Activated CD8-positive, alpha-beta memory T cell treated with anti-CD3 and anti-CD28 coated beads, Interleukin-2, amount 10 ng/mL, durations not matched to agents 7 days and 5 days (primary cell): ENCODE results near the gene PRSS48. TPM values are rescaled to one million over a fixed set of nuclear protein-coding genes. Genes with fewer than 3 reads are reported as not detected.
"Not testable (repeated sequence)": the region's sequence is repeated elsewhere in the genome, so short reads cannot be mapped to it uniquely, and the experiment has no call there.

ENCODE experiments used
- ATAC-seq: fragments of 150-1000 bp; cut with Tn5 transposase; one replicate; pipeline ENCODE4 v1.10.0; 2021; ENCODE audit warnings: moderate library complexity
- CTCF ChIA-PET: fragments of 350-600 bp; sonication (Branson Sonifier 250); formaldehyde crosslinking; loops from one replicate; lab custom pipeline; 2021; ENCODE audit warnings: antibody characterized with exemption; lab: Charles Lee
- DNase-seq: peaks from one replicate; pipeline ENCODE4 v3.0.0-alpha.2; 2020
- H3K27ac Mint-ChIP-seq: one replicate; pipeline ENCODE4 v1.8.0; 2021; ENCODE audit warnings: mild to moderate bottlenecking, mixed read lengths
- H3K27me3 Mint-ChIP-seq: one replicate; pipeline ENCODE4 v1.8.0; 2021; ENCODE audit warnings: mixed read lengths
- H3K36me3 Mint-ChIP-seq: one replicate; pipeline ENCODE4 v1.8.0; 2021; ENCODE audit warnings: mild to moderate bottlenecking, mixed read lengths
- H3K4me1 Mint-ChIP-seq: one replicate; pipeline ENCODE4 v1.8.0; 2021; ENCODE audit warnings: mixed read lengths
- H3K4me3 Mint-ChIP-seq: one replicate; pipeline ENCODE4 v1.8.0; 2021; ENCODE audit warnings: mild to moderate bottlenecking, moderate library complexity, mixed read lengths
- H3K9me3 Mint-ChIP-seq: one replicate; pipeline ENCODE4 v1.8.0; 2022; ENCODE audit warnings: low read depth, mixed read lengths
- total RNA-seq, 2 experiments: library from RNA; stranded (reverse); gene quantifications; one replicate each; pipeline ENCODE4 v1.2.3, GENCODE V29; 2021

Gene PRSS48
- total RNA-seq, 2 experiments from 2014 or later = not detected

DNA sequence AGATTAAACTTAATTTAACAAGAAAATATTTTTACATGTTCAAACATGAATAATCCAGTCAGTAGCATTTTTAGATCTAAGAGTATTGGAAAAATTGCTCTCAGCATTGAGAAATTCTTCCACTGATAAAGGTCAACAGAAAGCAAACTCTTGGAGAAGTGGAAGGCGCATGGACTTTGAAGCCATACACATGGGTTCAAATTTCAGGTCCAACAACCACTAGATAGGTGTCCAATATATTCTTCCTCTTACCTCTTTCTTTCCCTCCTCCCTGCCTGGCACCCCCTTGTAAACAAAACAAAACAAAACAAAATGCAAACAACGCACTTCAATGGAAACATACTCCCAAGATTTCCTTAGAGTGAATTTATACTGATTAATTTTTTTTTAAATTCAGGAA is 28.4 kb upstream of the PRSS48 start:
- Mint-ChIP-seq H3K27ac (no peak overlapping the region), H3K36me3 (no peaks in the 10 kb centered on the region), H3K9me3 (no peaks in the 10 kb centered on the region), H3K4me3 (no peak overlapping the region), H3K4me1 (no peaks in the 10 kb centered on the region), H3K27me3 (peaks cover 18% of the 10 kb centered on the region)
- CTCF ChIA-PET = no interaction called here
- ATAC-seq (no peak), DNase-seq (no peak)

- Mint-ChIP-seq H3K4me3 (no peak overlapping the region), H3K4me1 (no peaks in the 10 kb centered on the region), H3K27ac (no peak overlapping the region), H3K36me3 (no peaks in the 10 kb centered on the region), H3K9me3 (no peaks in the 10 kb centered on the region), H3K27me3 (peaks cover 9% of the 10 kb centered on the region)
- DNase-seq = no peak
- no peak for ATAC-seq
- CTCF ChIA-PET = no interaction called here
Measured at GRCh38 chr4:151250706-151251105, 26.3 kb upstream of the PRSS48 start.

DNA sequence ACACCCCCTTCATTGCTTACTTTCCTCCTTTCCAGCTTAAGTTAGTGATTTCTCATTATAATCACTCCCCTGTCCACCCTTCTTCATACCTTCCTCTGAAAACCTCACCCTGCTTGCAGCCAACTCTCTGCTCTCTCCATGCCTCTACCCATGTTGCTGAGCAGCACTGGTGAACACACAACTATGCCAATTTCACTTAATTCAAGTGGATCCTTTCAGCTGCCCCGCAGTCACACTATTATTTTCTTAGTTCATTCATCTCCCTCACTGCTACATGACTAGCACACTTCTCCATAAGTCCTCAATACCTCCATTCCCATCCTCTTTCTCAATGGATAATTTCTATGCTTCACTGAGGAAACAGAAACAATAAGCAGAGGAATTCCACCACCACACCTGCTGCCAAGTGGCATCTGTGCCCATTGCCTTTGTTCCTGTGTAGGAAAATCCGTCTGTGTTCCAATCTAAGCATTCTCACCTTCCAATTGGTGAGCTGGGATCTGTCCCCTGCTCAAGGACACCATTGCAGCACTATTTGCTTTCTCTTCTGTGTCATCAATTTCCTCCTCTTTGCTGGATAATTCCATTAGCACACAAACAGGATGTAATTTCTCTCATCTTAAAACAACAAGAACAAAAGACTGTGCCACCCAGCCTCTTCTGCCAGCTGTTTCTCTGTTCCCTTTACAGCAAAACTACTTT is 25.2 kb upstream of the PRSS48 start:
- no peak overlapping the region for H3K4me3 Mint-ChIP-seq
- H3K27me3 Mint-ChIP-seq = peaks cover 5% of the 10 kb centered on the region
- H3K27ac Mint-ChIP-seq = no peak overlapping the region
- no peaks in the 10 kb centered on the region for H3K4me1 Mint-ChIP-seq
- ATAC-seq = no peak
- no peaks in the 10 kb centered on the region for H3K36me3 Mint-ChIP-seq
- H3K9me3 Mint-ChIP-seq = no peaks in the 10 kb centered on the region
- CTCF ChIA-PET = no interaction called here
- DNase-seq = no peak

GRCh38 chr4:151255226-151255625 is 21.7 kb upstream of the PRSS48 start:
- H3K27ac Mint-ChIP-seq, H3K9me3 Mint-ChIP-seq, ATAC-seq: not testable (repeated sequence)

GRCh38 chr4:151255680-151256079 is 21.3 kb upstream of the PRSS48 start:
- ATAC-seq, H3K4me3 Mint-ChIP-seq, H3K27ac Mint-ChIP-seq, H3K4me1 Mint-ChIP-seq, DNase-seq, H3K27me3 Mint-ChIP-seq, CTCF ChIA-PET, H3K36me3 Mint-ChIP-seq, H3K9me3 Mint-ChIP-seq: not testable (repeated sequence)

More at GRCh38 chr4:151255226-151255625, 21.7 kb upstream of the PRSS48 start:
- H3K4me1 Mint-ChIP-seq, H3K36me3 Mint-ChIP-seq, H3K27me3 Mint-ChIP-seq, DNase-seq, H3K4me3 Mint-ChIP-seq, CTCF ChIA-PET: not testable (repeated sequence)

- H3K36me3 Mint-ChIP-seq = no peaks in the 10 kb centered on the region
- DNase-seq (no peak), ATAC-seq (no peak)
- H3K27me3 Mint-ChIP-seq = no peaks in the 10 kb centered on the region
- no peaks in the 10 kb centered on the region for H3K4me1 Mint-ChIP-seq
- no peak overlapping the region for H3K4me3 Mint-ChIP-seq
- H3K27ac Mint-ChIP-seq = no peak overlapping the region
- H3K9me3 Mint-ChIP-seq = no peaks in the 10 kb centered on the region
- CTCF ChIA-PET = no interaction called here
Measured at GRCh38 chr4:151256134-151256533, 20.8 kb upstream of the PRSS48 start.

- CTCF ChIA-PET = no interaction called here
- no peak for DNase-seq
- Mint-ChIP-seq H3K27me3 (peaks cover 2% of the 10 kb centered on the region), H3K36me3 (no peaks in the 10 kb centered on the region), H3K4me3 (no peak overlapping the region), H3K4me1 (no peaks in the 10 kb centered on the region), H3K9me3 (no peaks in the 10 kb centered on the region), H3K27ac (no peak overlapping the region)
- ATAC-seq = no peak
Measured at GRCh38 chr4:151257704-151258103, 19.3 kb upstream of the PRSS48 start.

DNA sequence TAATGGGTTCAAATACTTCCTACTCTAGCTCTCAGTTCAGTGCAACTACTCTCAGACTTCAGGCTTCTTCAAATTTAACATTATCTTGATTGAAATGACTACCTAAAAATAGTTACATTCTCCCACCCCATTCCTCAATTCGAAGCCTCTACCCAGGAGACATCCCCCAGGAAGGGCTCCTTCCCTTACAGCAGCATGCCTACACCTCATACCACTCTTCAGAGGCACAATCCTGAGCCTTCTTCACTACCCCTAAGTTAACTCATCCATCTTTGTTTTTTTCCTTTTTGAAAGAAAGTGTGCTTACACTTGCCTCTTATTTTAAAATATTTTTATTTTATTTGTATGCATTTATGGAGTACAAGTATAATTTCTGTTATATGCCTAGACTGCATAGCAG is 17.2 kb upstream of the PRSS48 start:
- H3K27ac Mint-ChIP-seq = no peak overlapping the region
- CTCF ChIA-PET = no interaction called here
- no peak overlapping the region for H3K4me3 Mint-ChIP-seq
- no peaks in the 10 kb centered on the region for H3K36me3 Mint-ChIP-seq
- no peak for DNase-seq
- H3K27me3 Mint-ChIP-seq = peaks cover 2% of the 10 kb centered on the region
- no peak for ATAC-seq
- H3K4me1 Mint-ChIP-seq = no peaks in the 10 kb centered on the region
- H3K9me3 Mint-ChIP-seq = no peaks in the 10 kb centered on the region

GRCh38 chr4:151260526-151260925 is 16.4 kb upstream of the PRSS48 start:
- DNase-seq = no peak
- Mint-ChIP-seq H3K9me3 (no peaks in the 10 kb centered on the region), H3K27me3 (peaks cover 2% of the 10 kb centered on the region), H3K36me3 (no peaks in the 10 kb centered on the region), H3K4me3 (no peak overlapping the region), H3K27ac (no peak overlapping the region), H3K4me1 (no peaks in the 10 kb centered on the region)
- CTCF ChIA-PET = no interaction called here
- no peak for ATAC-seq

DNA sequence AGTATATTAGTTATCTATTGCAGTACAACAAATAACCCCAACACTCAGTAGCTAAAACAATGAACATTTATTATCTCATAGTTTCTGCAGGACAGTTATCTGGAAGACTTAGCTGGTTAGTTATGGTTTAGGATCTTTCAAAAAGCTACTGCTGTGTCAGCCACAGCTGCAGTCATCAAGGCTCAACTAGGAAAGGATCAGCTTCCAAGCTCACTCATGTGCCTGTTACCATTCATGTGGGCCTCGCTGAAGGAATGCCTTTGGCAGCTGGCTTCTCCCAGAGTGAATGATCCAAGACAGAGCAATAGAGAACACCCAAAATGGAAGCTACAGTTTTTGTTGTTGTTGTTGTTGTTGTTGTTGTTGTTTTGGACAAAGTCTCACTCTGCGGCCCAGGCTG is 13.5 kb upstream of the PRSS48 start:
- Mint-ChIP-seq H3K4me1 (no peaks in the 10 kb centered on the region), H3K9me3 (no peaks in the 10 kb centered on the region), H3K36me3 (no peaks in the 10 kb centered on the region), H3K4me3 (no peak overlapping the region), H3K27ac (no peak overlapping the region), H3K27me3 (peaks cover 2% of the 10 kb centered on the region)
- ATAC-seq (no peak), DNase-seq (no peak)
- CTCF ChIA-PET = no interaction called here

GRCh38 chr4:151266497-151266896 is 10.5 kb upstream of the PRSS48 start:
- no peak overlapping the region for H3K27ac Mint-ChIP-seq
- no peaks in the 10 kb centered on the region for H3K9me3 Mint-ChIP-seq
- CTCF ChIA-PET = no interaction called here
- no peak for ATAC-seq
- no peak overlapping the region for H3K4me3 Mint-ChIP-seq
- no peaks in the 10 kb centered on the region for H3K36me3 Mint-ChIP-seq
- no peaks in the 10 kb centered on the region for H3K4me1 Mint-ChIP-seq
- no peak for DNase-seq
- peaks cover 4% of the 10 kb centered on the region for H3K27me3 Mint-ChIP-seq

DNA sequence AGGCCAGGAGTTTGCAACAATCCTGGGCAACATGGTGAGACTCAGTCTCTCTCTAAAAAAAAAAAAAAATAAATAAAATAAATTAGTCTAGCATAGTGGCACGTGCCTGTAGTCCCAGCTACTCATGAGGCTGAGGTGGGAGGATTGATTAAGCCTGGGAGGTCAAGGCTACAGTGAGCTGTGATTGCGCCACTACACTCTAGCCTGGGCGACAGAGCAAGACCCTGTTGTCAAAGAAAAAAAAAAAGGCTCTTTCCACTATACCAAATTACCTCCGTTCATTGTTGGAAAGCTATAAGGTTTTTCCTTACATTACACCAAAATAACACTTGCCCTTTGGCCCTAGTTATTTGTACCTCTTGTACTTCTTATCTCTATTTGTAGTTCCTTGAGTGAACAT is 9.9 kb upstream of the PRSS48 start:
- Mint-ChIP-seq H3K4me3 (no peak overlapping the region), H3K9me3 (no peaks in the 10 kb centered on the region), H3K27me3 (peaks cover 4% of the 10 kb centered on the region), H3K36me3 (no peaks in the 10 kb centered on the region), H3K27ac (no peak overlapping the region), H3K4me1 (no peaks in the 10 kb centered on the region)
- CTCF ChIA-PET = no interaction called here
- no peak for ATAC-seq
- no peak for DNase-seq

GRCh38 chr4:151267822-151268535 is 9.0 kb upstream of the PRSS48 start:
- Mint-ChIP-seq H3K4me3 (no peak overlapping the region), H3K4me1 (no peaks in the 10 kb centered on the region), H3K27me3 (peaks cover 4% of the 10 kb centered on the region), H3K27ac (no peak overlapping the region), H3K36me3 (no peaks in the 10 kb centered on the region), H3K9me3 (no peaks in the 10 kb centered on the region)
- ATAC-seq = no peak
- DNase-seq = no peak
- CTCF ChIA-PET = no interaction called here

DNA sequence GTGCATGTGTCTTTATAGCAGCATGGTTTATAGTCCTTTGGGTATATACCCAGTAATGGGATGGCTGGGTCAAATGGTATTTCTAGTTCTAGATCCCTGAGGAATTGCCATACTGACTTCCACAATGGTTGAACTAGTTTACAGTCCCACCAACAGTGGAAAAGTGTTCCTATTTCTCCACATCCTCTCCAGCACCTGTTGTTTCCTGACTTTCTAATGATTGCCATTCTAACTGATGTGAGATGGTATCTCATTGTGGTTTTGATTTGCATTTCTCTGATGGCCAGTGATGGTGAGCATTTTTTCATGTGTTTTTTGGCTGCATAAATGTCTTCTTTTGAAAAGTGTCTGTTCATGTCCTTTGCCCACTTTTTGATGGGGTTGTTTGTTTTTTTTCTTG is 8.1 kb upstream of the PRSS48 start:
- H3K36me3 Mint-ChIP-seq, DNase-seq, H3K27me3 Mint-ChIP-seq, H3K4me1 Mint-ChIP-seq, CTCF ChIA-PET, H3K4me3 Mint-ChIP-seq, ATAC-seq, H3K27ac Mint-ChIP-seq, H3K9me3 Mint-ChIP-seq: not testable (repeated sequence)
